HepG2 (cell line): Measurements from ENCODE around the gene IL15. TPM values are rescaled to one million over a fixed set of nuclear protein-coding genes. Genes with fewer than 3 reads are reported as not detected.

Experiments used
- ATAC-seq: fragments of 200-7000 bp; cut with Tn5 transposase; 3 replicates; pipeline ENCODE4 v1.9.1; 2020; ENCODE audit warnings: mild to moderate bottlenecking, moderate library complexity
- BruUV-seq: library from RNA; stranded (reverse); fragments of 400-500 nt; replicated peaks from 2 replicates; lab custom pipeline; 2021; lab: Mats Ljungman, UMichigan
- CTCF ChIA-PET: fragments of 300-600 bp; formaldehyde crosslinking; extraction: SDS; loops from one replicate; lab custom pipeline; 2021; ENCODE audit warnings: low total read pairs, inconsistent platforms, low intra/inter-chr PET ratio; lab: Yijun Ruan, JAX
- POLR2A ChIA-PET: fragments of 350-600 bp; sonication (Branson Sonifier 250); formaldehyde crosslinking; loops from one replicate; lab custom pipeline; 2020; ENCODE audit warnings: antibody characterized with exemption, inconsistent platforms; lab: Yijun Ruan, JAX
- DNase-seq: peaks from one replicate; pipeline ENCODE4 v3.0.0-alpha.2; 2015; ENCODE audit warnings: low spot score
- FAIRE-seq: peaks from 3 replicates; lab custom pipeline; 2011; peaks lifted over from hg19 to GRCh38; lab: Jason Lieb, UNC
- H2AFZ ChIP-seq: one replicate; pipeline ENCODE4 v1.6.1; 2011; ENCODE audit warnings: low read length, inconsistent platforms
- H3K27ac ChIP-seq: fragments of 300-600 bp; 3 replicates; pipeline ENCODE4 v1.8.0; 2011; ENCODE audit warnings: mixed run types, mild to moderate bottlenecking, mixed read lengths, low read length, inconsistent platforms; ENCODE audit not compliant: insufficient read depth; ENCODE audit errors: extremely low read length
- H3K27me3 ChIP-seq, 2 experiments: fragments of 200-600 bp in 1 of 2; 2 replicates in 1 of 2; 3 replicates in 1 of 2; pipeline versions ENCODE4 v1.6.0 to v1.8.0; 2011; ENCODE audit warnings: low read length in 2 of 2, mild to moderate bottlenecking in 2 of 2, moderate library complexity in 2 of 2, inconsistent platforms in 1 of 2; ENCODE audit not compliant: insufficient read depth in 2 of 2, control insufficient read depth in 1 of 2
- H3K36me3 ChIP-seq, 2 experiments: fragments of 200-600 bp in 1 of 2; replicated peaks in 1 of 2; 2 replicates in 1 of 2; 3 replicates in 1 of 2; pipeline versions ENCODE4 v1.5.1 to v1.8.0; 2011; ENCODE audit warnings: low read length in 2 of 2, inconsistent platforms in 1 of 2; ENCODE audit not compliant: insufficient read depth in 2 of 2, control insufficient read depth in 1 of 2
- H3K4me1 ChIP-seq: 2 replicates; pipeline ENCODE4 v1.5.1; 2012; ENCODE audit warnings: low read length, inconsistent platforms; ENCODE audit not compliant: insufficient read depth
- H3K4me2 ChIP-seq: 2 replicates; pipeline ENCODE4 v1.6.0; 2011; ENCODE audit warnings: low read depth, low read length, inconsistent platforms
- H3K4me3 ChIP-seq, 3 experiments: fragments of 200-600 bp in 1 of 3; sonication (generic), shearing (Covaris generic) in 1 of 3; replicated peaks in 1 of 3; 2 replicates each; pipeline ENCODE4 v1.5.1; 2011 to 2016; ENCODE audit warnings: low read length in 3 of 3, inconsistent platforms in 2 of 3, low read depth in 2 of 3, mild to moderate bottlenecking in 2 of 3, control low read depth in 1 of 3, mixed read lengths in 1 of 3; ENCODE audit not compliant: insufficient read depth in 1 of 3
- H3K79me2 ChIP-seq: one replicate; pipeline ENCODE4 v1.6.1; 2011; ENCODE audit warnings: low read length, inconsistent platforms; ENCODE audit not compliant: insufficient read depth
- H3K9ac ChIP-seq: 2 replicates; pipeline ENCODE4 v1.6.0; 2011; ENCODE audit warnings: mild to moderate bottlenecking, low read depth, low read length, inconsistent platforms; ENCODE audit not compliant: insufficient read depth
- H3K9me3 ChIP-seq: 2 replicates; pipeline ENCODE4 v1.5.1; 2012; ENCODE audit warnings: mild to moderate bottlenecking, low read length
- H4K20me1 ChIP-seq: 2 replicates; pipeline ENCODE4 v1.6.0; 2011; ENCODE audit warnings: inconsistent platforms, mild to moderate bottlenecking, low read length, moderate library complexity; ENCODE audit not compliant: insufficient read depth
- FIP1L1 ChIP-seq: fragments of 200-400 bp; formaldehyde crosslinking; IDR thresholded peaks from 2 replicates; pipeline ENCODE4 v1.6.1; 2018; ENCODE audit warnings: low read depth, mild to moderate bottlenecking, low read length, moderate library complexity, borderline replicate concordance; ENCODE audit not compliant: insufficient read depth
- HIVEP1 ChIP-seq: sonication (generic); formaldehyde crosslinking; IDR thresholded peaks from 2 replicates; pipeline ENCODE4 v1.4.0; 2020; ENCODE audit warnings: mild to moderate bottlenecking, missing genetic modification reagents
- ONECUT2 ChIP-seq: sonication (generic); formaldehyde crosslinking; IDR thresholded peaks from 2 replicates; pipeline ENCODE4 v1.4.0; 2020; ENCODE audit warnings: missing genetic modification reagents
- RFX3 ChIP-seq: IDR thresholded peaks from 2 replicates; pipeline ENCODE4 v1.6.1; 2016; ENCODE audit warnings: missing biosample characterization, missing genetic modification reagents
- SUZ12 ChIP-seq: fragments of 150-350 bp; IDR thresholded peaks from 2 replicates; pipeline ENCODE4 v1.6.1; 2014; ENCODE audit warnings: low read depth, low read length
- ZIK1 ChIP-seq: sonication (generic); formaldehyde crosslinking; IDR thresholded peaks from 2 replicates; pipeline ENCODE4 v1.5.0; 2020; ENCODE audit warnings: mild to moderate bottlenecking, low read depth, missing genetic modification reagents, borderline replicate concordance
- ZNF230 ChIP-seq: sonication (generic); formaldehyde crosslinking; IDR thresholded peaks from 2 replicates; pipeline ENCODE4 v1.4.0; 2020; ENCODE audit warnings: mild to moderate bottlenecking, missing genetic modification reagents
- ZNF24 ChIP-seq: fragments of 450-650 bp; IDR thresholded peaks from 2 replicates; pipeline ENCODE4 v1.6.1; 2017; ENCODE audit warnings: antibody characterized with exemption, mild to moderate bottlenecking
- ZNF431 ChIP-seq: sonication (generic); formaldehyde crosslinking; IDR thresholded peaks from 2 replicates; pipeline ENCODE4 v1.9.0; 2022; ENCODE audit warnings: missing genetic modification reagents, low read depth, mild to moderate bottlenecking, borderline replicate concordance
- ZNF713 ChIP-seq: sonication (generic); formaldehyde crosslinking; IDR thresholded peaks from 2 replicates; pipeline ENCODE4 v1.4.0; 2020; ENCODE audit warnings: mild to moderate bottlenecking, missing genetic modification reagents
- in situ Hi-C: cut with HindIII; loops from 2 replicates; pipeline ENCODE4 v1.10.0; 2017; ENCODE audit warnings: low pct_unique_long_range_greater_than_20kb; ENCODE audit not compliant: extremely low pct_ligation_motif_present
- intact Hi-C: fragments of 100-400 bp; cut with micrococcal nuclease; formaldehyde crosslinking; loops from one replicate; pipeline ENCODE4 v1.10.0; 2022; ENCODE audit not compliant: unreplicated experiment
- polyA plus RNA-seq, 8 experiments: library from polyadenylated mRNA; depleted of rRNA in 3 of 8; stranded (reverse) in 7 of 8; unstranded in 1 of 8; fragments of >200 nt; fragmentation: Illumina TruSeq in 4 of 8; extraction: Trizol in 4 of 8; gene quantifications; 2 replicates each; pipeline versions ENCODE4 v1.2.1 to v1.2.3, GENCODE V29; 2011 to 2016; ENCODE audit warnings: low read depth in 4 of 8, missing spikeins in 1 of 8, mixed read lengths in 1 of 8; ENCODE audit not compliant: insufficient read depth in 1 of 8
- total RNA-seq, 5 experiments: library from RNA; depleted of rRNA; stranded (reverse); fragments of >200 nt; fragmentation: Illumina TruSeq; extraction: Trizol; gene quantifications; 2 replicates each; pipeline ENCODE4 v1.2.3, GENCODE V29; 2016; ENCODE audit warnings: low read depth in 1 of 5
- TF ChIP-seq, protein P1 (sequence below): sonication (generic); formaldehyde crosslinking; IDR thresholded peaks from 2 replicates; pipeline ENCODE4 v1.8.1; 2023; ENCODE audit warnings: missing genetic modification reagents, mild to moderate bottlenecking, borderline replicate concordance
- TF ChIP-seq, protein P2 (sequence below): IDR thresholded peaks from 2 replicates; pipeline ENCODE4 v1.4.0; 2020; ENCODE audit warnings: mild to moderate bottlenecking, missing genetic modification reagents

Gene IL15
- total and polyA plus RNA-seq, 2 of the 13 experiments (the other 11 are each of a cell fraction or from before 2014, with no cell fraction given): 0.12 to 0.24 TPM

DNA sequence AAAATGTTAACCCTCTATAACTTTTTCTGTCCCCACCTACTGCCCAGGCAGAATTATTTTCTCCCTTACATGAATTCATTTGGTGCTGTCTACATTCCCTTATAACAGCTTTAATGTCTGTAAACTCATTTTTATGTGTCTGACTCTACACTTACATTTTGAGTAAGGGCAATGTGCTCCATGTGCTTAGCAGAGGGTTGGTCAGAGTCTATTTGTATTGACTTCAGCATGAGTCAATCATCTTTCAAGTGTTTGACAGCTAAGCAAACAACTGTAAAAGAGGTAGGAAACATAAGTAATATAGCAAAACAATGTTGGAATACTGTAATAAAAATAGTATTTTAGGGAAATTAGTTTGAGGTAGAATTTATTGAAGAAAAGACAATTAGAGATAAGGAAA lies 6.3 kb downstream of the IL15 start:
- no peaks in the 10 kb centered on the region for H3K9me3 ChIP-seq
- no peaks in the 10 kb centered on the region for H3K36me3 ChIP-seq
- no peak for FAIRE-seq
- no peaks in the 10 kb centered on the region for H3K27me3 ChIP-seq
- ATAC-seq: no peak
- no peak overlapping the region for H3K4me3 ChIP-seq
- CTCF ChIA-PET: no interaction called here
- no peak overlapping the region for H3K9ac ChIP-seq
- POLR2A ChIA-PET: no interaction called here
- H2AFZ ChIP-seq: no peak overlapping the region
- no peaks in the 10 kb centered on the region for H3K79me2 ChIP-seq
- no peaks in the 10 kb centered on the region for H4K20me1 ChIP-seq
- no peak for DNase-seq
- BruUV-seq: no TSS peak
- in situ Hi-C loops (no loop called here), intact Hi-C loops (no loop called here)
- H3K4me1 ChIP-seq: no peaks in the 10 kb centered on the region
- H3K27ac ChIP-seq: no peak overlapping the region
- no peak for TF ChIP-seq FIP1L1
- TF ChIP-seq RFX3 (CRISPR knock-in tag): no peak
- no peak for TF ChIP-seq SUZ12
- no peak for TF ChIP-seq ZNF24
- no peak for TF ChIP-seq ZNF230
- TF ChIP-seq ONECUT2 (CRISPR knock-in tag): no peak
- TF ChIP-seq ZNF713 (CRISPR knock-in tag): no peak
- TF ChIP-seq ZIK1 (CRISPR knock-in tag): no peak
- no peak for TF ChIP-seq ZNF431 (CRISPR knock-in tag)
- TF ChIP-seq HIVEP1 (CRISPR knock-in tag): no peak
- TF ChIP-seq, protein P1, sequence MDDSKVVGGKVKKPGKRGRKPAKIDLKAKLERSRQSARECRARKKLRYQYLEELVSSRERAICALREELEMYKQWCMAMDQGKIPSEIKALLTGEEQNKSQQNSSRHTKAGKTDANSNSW (CRISPR knock-in tag): no peak
- TF ChIP-seq, protein P2, sequence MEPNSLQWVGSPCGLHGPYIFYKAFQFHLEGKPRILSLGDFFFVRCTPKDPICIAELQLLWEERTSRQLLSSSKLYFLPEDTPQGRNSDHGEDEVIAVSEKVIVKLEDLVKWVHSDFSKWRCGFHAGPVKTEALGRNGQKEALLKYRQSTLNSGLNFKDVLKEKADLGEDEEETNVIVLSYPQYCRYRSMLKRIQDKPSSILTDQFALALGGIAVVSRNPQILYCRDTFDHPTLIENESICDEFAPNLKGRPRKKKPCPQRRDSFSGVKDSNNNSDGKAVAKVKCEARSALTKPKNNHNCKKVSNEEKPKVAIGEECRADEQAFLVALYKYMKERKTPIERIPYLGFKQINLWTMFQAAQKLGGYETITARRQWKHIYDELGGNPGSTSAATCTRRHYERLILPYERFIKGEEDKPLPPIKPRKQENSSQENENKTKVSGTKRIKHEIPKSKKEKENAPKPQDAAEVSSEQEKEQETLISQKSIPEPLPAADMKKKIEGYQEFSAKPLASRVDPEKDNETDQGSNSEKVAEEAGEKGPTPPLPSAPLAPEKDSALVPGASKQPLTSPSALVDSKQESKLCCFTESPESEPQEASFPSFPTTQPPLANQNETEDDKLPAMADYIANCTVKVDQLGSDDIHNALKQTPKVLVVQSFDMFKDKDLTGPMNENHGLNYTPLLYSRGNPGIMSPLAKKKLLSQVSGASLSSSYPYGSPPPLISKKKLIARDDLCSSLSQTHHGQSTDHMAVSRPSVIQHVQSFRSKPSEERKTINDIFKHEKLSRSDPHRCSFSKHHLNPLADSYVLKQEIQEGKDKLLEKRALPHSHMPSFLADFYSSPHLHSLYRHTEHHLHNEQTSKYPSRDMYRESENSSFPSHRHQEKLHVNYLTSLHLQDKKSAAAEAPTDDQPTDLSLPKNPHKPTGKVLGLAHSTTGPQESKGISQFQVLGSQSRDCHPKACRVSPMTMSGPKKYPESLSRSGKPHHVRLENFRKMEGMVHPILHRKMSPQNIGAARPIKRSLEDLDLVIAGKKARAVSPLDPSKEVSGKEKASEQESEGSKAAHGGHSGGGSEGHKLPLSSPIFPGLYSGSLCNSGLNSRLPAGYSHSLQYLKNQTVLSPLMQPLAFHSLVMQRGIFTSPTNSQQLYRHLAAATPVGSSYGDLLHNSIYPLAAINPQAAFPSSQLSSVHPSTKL (CRISPR knock-in tag): no peak
- no peak overlapping the region for H3K4me2 ChIP-seq
